HG03432 (cell line): ENCODE measurements around the gene RPL13A.
A peak's percentile ranks its signal among the peaks of the same experiment; 100 is the strongest.
"Not testable (repeated sequence)": the region's sequence is repeated elsewhere in the genome, so short reads cannot be mapped to it uniquely, and the experiment has no call there.

Experiments used
- ATAC-seq: cut with Tn5 transposase; IDR thresholded peaks from one replicate; pipeline ENCODE4 v1.9.1; 2021; ENCODE audit warnings: mild to moderate bottlenecking, moderate library complexity; ENCODE audit not compliant: unreplicated experiment

Gene RPL13A

DNA sequence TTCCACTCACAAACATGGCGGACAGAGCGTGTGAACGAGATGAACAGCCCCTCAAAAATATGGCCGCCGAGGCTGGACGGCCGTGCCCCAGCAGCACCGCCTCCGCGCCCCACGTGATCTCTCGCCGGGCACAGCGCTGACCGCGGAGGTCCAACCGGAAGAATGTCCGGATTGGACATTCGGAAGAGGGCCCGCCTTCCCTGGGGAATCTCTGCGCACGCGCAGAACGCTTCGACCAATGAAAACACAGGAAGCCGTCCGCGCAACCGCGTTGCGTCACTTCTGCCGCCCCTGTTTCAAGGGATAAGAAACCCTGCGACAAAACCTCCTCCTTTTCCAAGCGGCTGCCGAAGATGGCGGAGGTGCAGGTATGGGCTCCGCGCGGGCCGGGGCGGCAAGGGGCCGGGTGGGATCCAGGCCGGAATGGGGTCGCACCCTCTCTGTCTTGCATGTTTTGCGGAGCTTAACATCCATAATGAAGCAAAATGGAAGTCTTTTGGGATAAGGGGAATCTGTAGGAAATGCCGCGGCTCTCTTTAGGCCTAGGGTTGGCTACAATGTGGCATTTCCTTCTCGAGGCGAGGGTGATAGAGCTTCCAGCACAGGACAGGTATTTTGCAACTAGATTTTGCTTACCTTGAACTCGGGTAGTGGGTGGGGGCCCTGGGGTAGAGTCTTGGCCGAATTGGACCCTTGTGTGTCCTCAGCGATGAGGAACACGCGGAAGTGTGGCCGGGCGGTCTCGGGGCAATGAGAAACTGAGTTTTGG is at the start of gene RPL13A:
Gene RPL13A, plus strand, starts transcription at position 332 of the 769 bp plus-strand sequence. Its CDS starts 22 bp downstream, at position 354.
- ATAC-seq, result peak; percentile 90

DNA sequence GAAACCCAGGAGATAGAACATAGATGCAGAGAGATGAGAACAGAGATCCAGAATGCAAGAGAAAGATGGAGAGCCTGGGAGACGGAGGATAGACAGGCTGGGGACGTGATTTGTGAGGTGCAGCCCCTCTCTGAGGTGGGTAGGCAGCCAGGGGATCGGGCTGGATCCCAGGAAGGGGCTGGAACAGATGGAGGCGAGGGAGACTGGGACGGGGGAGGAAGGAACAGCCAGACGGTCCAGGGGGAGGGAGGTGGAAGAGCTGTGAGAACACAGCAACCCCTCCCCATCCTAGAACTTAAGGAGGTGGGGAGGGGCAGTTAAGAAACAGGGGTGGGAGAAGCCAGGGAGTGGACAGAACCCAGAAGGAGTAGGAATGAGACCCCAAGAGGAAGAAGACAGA is 49.1 kb upstream of the RPL13A start:
- no peak for ATAC-seq

DNA sequence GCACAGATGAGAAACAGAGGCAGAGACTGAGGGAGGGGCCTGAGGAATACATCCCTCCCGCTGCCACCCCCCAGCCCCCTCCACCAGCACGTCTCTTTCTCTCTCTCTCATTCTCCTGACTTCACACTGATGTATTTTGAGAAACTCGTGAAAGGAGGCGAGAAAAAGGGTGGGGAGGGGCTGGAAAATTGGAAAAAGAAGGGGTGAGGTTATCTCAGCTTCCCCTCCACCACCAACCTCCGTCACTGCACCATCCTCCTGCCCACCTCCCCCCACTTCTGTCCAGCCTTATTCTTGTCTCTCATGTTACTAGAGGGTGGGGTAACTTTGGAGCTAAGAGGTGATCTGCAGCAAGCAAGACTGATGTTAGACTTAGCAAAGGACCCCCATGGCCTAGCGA is 47.6 kb upstream of the RPL13A start:
- ATAC-seq, result no peak

DNA sequence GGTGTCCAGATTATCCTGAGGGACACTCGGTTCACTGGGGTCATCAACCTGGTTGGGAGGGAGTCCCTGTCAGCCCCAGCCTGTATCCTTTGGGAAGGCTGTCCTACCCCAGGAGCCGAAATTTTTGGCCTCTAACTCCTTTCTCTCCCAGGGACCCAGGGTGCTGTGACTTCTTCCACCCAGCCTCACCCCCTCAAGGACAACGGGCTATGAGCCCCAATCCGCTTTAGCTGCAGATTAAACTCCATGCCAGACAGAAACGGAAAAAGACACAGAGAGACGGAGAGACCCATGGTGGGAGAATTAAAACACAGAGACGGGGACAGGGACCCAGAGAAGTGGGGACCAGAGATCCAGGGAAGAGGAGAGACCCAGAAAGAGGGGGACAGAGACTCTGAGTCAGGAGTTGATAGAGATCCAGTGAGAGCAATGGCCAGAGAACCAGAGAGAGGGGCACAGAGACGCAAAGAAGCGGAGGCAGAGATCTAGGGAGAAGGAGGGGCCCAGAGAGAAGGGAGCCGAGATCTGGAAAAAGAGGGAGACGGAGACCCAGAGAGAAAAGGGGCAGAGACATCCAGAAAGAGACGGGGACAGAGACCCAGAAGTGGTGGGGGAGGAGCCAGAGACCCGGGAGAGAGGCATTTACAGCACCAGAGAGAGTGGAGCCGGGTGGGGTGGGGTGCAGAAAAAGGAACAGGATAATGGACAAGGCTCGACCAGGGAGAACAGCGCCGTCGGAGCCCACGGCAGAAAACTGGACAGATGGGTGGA is 46.8 kb upstream of the RPL13A start:
- no peak for ATAC-seq

DNA sequence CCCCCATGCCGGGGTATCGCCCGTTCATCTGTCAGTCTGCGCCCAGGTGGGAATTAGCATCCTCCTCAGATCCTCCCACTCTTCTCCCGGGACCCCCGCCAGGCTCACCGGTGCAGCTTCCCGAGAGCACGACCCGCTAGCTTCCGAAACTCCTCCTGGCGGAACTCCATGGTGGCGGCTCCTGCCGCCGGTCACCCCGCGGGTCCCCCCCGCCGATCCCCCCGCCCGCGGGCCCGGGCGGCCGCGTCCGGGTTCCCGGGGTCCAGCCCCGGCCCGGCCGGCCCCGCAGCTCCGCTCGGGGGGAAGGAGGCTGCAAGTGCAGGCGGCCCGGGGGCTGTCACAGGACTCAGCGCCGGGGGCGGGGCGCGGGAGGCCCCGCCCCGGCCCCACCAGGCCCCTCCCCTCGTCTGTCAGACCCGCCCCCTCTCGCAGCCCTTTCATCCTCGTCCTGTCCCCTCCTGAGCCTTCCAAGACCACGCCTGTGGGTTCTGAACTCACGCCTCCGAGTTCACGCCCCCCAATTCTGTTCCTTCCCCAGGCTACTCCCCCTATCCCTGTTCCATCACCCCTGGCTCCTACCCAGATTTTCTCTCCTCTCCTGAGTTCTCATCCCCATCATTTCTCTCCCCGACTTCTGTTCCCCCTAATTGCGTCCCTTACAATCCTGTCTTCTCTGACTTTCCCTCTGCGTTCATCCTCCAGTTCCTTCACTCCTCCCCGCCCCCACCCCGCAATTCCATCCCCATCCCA is 46.0 kb upstream of the RPL13A start, which contains the start of gene SLC17A7:
Gene SLC17A7, minus strand, starts transcription at position 318 of the 750 bp plus-strand sequence. Its CDS starts 148 bp downstream, at position 170.
- ATAC-seq, result no peak

DNA sequence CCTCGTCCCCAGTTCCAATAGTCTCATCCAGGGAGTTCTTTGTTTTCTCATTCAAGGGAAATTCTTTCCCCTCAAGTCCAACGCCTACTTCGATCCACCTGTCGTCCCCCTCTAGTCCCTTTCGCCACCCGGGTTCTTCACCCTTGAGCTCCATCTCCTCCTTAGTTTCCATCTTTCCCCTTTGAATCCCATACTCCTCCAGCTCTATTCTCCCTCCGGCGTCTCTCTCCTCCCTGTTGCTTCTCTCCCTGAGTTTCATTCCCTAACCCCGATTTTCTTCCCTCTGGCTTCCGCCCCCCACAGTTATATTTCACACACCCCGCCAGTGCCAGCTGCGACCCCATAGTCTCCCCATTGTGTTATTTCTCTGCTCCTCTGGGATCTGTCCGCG is 45.5 kb upstream of the RPL13A start:
- no peak for ATAC-seq

DNA sequence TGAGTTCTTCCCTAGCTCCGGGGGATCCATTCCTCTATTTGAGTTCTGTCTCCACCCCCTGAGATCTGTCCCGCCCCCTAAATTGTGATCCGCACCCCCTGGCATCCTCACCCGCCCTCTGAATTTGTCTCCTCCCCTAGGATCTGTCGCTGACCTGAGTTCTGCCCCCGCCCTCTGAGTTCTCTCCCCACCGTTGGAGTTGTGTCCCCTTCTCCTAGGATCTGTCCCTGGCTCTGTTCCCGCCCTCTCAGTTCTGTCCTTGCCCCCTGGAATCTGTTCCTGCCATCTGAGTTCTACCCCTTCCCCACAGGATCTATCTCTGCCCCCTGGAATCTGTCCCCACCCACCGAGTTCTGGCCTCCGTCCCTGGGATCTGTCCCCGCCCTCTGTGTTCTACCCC is 45.1 kb upstream of the RPL13A start:
- no peak for ATAC-seq

DNA sequence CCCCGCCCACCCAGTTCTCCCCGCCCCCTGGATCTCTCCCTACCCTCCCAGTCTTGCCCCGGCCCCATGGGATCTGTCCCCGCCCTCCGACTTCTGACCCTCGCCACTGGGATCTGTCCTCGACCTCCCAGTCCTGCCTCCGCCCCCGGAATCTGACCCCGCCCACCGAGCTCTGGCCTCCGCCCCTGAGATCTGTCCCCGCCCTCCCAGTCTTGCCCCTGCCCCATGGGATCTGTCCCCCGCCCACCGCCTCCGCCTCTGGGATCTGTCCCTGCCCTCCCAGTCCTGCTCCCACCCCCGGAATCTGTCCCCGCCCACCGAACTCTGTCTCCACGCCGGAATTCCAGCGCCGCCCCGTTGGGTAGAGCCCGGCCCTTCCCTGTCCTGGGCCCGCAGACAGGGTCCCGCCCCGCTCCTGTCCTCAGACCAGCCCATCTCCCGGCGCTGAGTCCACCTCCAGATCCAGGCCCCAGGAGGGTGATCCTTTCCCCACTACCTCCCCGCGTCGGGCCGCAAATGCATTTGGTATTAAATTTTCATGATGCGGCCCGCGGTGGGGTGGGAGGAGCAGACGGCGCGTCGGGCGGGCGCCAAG is 44.5 kb upstream of the RPL13A start:
- ATAC-seq, result peak; percentile 11

DNA sequence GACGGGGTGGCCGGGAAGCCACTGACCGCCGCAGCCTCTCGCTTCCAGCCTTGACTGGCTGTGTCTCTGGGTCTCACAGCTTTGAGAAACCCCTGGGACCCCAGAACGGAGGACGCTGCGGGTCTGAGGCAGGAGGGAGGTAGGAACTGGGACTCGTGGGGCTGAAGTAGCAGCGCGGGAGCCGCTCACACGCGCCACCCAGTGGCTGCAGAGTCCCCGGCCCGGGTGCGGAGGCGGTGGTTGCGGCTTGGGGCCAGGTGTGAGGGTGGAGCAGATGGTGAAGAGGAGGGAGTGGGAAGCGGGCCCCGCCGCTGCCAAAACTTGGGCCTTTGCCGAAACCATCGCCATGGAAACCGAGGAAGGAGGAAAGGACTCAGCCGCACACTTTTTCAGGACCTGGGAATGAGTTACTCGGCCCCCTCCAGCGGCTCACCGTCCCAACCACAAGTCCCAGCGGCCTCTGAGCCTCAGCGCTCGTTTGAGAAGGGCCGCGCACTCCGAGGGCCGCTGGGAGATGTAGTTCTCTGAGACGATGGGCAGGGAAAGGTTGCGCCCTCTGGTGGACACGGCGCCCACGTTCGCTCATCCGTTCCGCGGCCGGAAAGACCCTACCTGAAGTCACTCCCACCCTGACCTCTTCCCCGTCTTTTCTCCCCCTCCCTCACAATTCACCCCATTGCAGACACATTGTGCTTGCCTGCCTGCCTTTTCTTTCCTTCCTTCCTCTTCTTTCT is 43.9 kb upstream of the RPL13A start:
- peak; percentile 80 for ATAC-seq

DNA sequence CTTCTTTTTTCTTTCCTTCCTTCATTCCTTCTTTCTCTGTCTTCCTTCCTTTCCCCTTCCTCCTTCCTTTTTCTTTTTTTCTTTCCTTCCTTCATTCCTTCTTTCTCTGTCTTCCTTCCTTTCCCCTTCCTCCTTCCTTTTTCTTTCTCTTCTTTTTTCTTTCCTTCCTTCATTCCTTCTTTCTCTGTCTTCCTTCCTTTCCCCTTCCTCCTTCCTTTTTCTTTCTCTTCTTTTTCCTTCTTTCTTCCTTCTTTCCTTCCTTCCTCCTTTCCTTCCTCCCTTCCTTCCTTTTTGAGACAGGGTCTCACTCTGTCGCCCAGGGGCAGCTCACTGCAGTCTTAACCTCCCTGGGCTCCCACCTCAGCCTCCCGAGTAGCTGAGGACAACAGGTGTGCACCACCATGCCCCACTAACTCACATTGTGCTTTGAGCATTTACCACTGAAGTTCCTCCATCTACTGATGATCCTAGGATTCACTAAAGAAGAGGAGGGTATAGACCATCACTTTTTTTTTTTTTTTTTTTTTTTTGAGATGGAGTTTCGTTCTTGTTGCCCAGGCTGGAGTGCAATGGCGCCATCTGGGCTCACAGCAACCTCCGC is 43.2 kb upstream of the RPL13A start:
- not testable (repeated sequence) for ATAC-seq

DNA sequence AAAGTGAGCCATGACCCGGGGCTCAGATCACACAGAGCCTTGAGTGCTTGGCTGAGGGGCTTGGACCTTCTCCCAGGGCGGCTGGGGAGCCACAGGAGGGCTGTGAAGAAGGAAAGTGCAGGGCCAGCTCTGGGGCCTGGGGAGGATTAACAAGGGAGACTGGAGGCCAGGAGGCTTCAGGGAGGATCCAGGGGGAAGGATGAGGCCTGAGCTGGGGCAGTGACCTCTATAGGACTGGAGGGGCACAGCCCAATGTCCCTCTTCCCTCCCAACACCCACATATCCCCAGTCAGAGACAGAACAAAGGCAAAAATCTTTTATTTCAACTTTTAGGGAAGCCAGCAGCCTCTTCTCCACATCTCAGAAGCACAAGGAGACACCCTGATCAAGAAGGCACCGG is 41.4 kb upstream of the RPL13A start:
- ATAC-seq, result no peak

DNA sequence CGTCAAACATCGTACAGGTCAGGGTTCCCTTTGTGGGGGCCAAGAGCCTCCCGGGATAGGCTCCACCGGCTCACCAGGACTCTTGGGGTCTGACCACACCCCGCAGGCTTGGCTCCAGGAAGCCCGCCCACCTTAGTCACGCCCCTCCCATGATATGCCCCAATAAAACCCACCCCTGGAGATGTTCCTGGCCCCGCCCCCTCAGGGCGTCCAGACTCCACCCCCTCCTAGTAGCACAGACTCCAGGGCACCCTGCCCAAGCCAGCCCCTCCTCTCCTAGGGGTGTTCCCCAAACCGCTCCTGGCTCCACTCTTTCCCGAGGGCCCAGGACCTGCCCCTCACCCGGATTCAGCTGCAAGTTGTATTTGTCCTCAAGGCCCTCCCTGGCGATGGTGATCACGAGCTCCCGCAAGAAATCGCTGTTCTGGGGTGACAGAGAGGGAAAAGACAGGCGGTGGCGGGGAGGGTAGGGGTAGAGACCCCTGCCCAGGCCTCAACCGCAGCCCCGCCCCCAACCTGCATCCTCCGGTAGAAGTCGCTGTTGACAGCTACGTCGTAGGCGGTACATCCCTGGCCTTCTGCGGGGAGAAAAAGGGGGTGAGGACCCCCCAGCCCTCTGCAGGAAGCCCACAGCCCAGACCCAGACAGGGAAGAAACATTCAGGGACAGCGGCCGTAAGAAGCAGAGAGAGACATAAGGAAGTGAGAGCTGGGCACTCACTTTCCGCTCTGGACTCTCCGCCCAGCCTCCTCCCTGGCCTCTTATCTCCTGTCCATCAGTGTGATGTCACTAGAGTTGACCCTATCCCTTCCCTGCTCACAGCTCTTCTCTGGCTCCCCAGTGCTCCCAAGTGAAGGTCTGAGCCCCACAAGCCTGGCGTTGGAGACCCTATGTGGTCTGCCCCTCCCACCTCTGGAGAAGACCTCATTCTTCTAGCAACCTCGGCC is 39.6 kb upstream of the RPL13A start:
- no peak for ATAC-seq

DNA sequence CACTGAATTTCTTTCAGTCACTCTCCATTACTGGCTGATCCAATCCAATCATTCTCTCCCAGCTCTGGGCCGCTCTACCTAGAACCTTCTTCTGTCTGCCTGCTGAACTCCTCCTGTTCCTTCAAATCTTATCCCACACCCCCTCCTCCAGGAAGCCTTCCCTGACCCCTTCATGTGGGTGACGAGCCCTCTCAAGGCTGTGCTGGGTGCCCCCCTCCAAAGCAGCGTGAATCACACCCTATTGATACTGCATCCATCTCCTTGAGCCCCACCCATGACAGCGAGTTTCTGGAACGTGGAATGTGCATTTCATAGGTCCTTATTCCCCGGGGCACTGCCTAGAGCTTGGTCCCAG is 39.0 kb upstream of the RPL13A start:
- ATAC-seq, result no peak

DNA sequence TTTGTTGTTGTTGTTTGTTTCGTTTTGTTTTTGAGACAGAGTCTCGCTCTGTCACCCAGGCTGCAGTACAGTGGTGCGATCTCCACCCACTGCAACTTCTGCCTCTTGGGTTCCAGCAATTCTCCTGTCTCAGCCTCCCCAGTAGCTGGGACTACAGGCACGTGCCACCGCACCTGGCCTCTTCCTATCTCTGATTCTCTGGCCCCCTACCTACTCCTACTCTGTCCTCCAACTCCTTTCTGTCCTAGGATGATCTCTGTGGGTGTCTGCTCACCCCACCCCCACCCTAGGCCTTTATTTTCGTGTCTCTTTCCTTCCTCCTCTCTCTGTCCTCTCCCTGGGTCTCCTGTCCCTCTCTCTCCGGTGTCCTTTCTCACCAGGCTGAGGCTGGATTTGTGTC is 37.0 kb upstream of the RPL13A start:
- no peak for ATAC-seq

DNA sequence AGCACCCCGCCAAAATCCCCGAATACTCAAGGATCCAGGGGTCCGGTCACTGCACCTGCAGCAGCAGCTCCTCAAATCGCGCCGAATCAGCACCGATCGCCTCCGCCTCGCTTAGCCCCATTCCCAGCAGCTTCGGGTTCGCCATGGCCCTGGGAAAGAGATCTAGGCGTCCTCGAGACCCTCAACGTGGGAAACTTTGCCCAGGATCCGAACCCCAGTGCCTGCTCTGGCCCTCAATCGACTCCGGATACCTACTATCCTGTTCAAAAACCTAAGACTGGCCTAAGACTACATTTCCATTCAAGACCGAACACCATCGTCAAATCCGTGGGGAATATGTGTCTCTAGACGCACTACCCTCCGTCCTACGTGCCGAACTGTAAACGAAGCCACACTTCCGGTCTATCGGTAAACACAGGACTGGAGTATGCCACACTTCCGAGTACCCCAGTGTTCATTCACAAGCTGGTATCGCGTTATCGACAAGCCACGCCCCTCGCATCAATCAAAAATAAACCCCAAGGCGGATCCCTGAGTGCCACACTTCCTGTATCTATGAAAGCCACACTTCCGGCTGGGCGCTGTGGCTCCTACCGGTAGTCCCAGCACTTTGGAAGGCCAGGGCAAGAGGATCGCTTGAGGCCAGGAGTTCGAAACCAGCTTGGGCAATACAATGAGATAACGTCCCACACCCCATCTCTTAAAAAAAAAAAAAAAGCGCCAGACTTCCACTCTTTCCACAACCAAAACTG is 35.8 kb upstream of the RPL13A start, which contains the start of gene PIH1D1:
Gene PIH1D1, minus strand, starts transcription at position 385 of the 752 bp plus-strand sequence. Its CDS starts 240 bp downstream, at position 145.
- peak; percentile 55 for ATAC-seq

DNA sequence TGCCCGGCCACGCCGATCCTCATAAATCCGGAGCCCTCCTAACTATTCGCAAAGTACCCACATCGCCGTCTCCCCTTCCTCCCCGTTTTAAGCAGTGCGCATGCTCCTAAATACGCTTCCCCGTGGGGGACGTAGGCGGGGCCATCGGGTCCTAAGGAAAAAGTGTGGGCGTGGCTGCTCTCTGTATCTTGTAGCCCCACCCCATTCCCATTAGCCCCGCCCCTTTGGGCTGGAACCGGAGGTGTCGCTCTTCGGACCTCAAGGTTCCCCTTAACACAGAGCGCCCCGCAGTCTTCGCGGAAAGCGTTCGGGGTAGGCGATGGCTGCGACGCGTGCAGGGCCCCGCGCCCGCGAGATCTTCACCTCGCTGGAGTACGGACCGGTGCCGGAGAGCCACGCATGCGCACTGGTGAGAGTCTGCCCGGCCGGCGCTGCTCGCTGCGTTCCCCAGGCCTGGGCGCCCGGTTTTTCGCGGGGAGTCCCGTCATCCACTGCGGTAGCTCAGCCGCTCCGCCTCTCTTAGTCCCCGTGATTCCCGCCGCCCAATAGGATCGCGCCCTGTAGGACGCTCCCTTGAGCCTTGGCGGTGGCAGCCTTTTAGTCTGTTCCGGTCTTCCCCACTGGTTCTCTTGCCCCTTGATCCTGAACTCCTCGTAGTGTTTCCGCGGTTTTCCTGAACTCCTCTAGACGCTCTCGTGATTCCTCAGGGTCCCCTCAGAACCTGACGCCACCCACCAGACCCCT is 34.2 kb upstream of the RPL13A start, which contains the start of gene ALDH16A1:
Gene ALDH16A1, plus strand, starts transcription at position 213 of the 744 bp plus-strand sequence. Its CDS starts 107 bp downstream, at position 320.
- ATAC-seq, result peak; percentile 82

DNA sequence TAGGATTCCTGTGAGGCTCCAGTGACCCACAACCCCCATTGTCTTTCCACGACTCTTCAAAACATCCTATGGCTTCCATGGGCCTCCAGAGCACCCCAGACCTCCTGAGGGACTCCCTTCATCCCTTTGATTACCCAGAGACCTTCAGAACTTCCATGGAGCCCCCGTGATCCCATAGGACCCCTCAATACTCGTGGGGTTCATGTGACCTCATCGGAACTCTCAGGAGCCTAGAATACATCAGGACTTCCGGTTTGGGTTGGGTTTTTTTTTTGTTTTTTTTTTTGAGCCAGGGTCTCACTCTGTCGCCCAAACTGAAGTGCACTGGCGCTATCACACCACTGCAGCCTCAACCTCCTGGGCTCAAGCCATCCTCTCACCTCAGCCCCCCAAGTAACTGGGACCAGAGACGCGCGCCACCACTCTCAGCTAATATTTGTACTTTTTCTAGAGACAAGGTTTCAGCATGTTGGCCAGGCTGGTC is 33.6 kb upstream of the RPL13A start:
- ATAC-seq, result no peak
